ENCODE measurements around the gene TMEM117.

DNA sequence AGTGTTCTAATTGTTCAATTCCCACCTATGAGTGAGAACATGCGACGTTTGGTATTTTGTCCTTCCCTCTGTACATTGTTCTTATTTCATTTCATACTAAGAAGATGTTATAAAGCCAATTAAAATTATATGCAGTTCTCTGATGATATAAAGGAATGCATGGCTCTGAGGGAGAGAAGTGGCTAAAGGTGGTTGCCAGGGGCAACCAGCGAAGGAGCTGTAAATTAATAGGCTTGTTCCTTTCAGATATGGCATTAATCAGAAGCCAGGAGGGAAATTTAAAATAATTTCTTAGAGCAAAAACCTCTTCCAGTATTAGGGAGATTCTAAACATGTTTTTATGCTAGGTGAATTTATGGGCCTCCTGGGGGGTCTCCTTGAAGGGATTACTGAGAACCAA lies 227.8 kb downstream of the TMEM117 start:
- TF ChIP-seq, protein P1, sequence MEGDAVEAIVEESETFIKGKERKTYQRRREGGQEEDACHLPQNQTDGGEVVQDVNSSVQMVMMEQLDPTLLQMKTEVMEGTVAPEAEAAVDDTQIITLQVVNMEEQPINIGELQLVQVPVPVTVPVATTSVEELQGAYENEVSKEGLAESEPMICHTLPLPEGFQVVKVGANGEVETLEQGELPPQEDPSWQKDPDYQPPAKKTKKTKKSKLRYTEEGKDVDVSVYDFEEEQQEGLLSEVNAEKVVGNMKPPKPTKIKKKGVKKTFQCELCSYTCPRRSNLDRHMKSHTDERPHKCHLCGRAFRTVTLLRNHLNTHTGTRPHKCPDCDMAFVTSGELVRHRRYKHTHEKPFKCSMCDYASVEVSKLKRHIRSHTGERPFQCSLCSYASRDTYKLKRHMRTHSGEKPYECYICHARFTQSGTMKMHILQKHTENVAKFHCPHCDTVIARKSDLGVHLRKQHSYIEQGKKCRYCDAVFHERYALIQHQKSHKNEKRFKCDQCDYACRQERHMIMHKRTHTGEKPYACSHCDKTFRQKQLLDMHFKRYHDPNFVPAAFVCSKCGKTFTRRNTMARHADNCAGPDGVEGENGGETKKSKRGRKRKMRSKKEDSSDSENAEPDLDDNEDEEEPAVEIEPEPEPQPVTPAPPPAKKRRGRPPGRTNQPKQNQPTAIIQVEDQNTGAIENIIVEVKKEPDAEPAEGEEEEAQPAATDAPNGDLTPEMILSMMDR (IDR thresholded peaks at IDR 0.05; ENCODE audit: low read depth, low read length, poor library complexity, severe bottlenecking), result no peak
- no peak for TF ChIP-seq EZH2phosphoT487 (IDR thresholded peaks at IDR 0.05; ENCODE audit: borderline replicate concordance, low read length)
